SK-N-MC (cell line): ENCODE results near the gene KCNJ15.

Experiments
- DNase-seq: peaks from one replicate; pipeline ENCODE4 v3.0.0-alpha.2; 2011; ENCODE audit warnings: low read depth, low spot score
- H3K27ac ChIP-seq: fragments of 200-600 bp; sonication (generic); 2 replicates; pipeline ENCODE4 v1.5.1; 2016; ENCODE audit warnings: mixed run types
- H3K36me3 ChIP-seq: fragments of 200-600 bp; sonication (generic); 2 replicates; pipeline ENCODE4 v1.6.1; 2017; ENCODE audit warnings: antibody characterized with exemption, low read length, mixed read lengths; ENCODE audit not compliant: insufficient read depth
- H3K4me3 ChIP-seq: fragments of 200-600 bp; sonication (generic); 2 replicates; pipeline ENCODE4 v1.5.1; 2016
- H3K9ac ChIP-seq: fragments of 200-600 bp; sonication (generic); 2 replicates; pipeline ENCODE4 v1.8.0; 2017; ENCODE audit warnings: mixed run types, mixed read lengths; ENCODE audit not compliant: insufficient read length
- H3K9me3 ChIP-seq: fragments of 200-600 bp; sonication (generic); 2 replicates; pipeline ENCODE4 v1.6.1; 2017; ENCODE audit warnings: low read depth, mild to moderate bottlenecking, antibody characterized with exemption, low read length, moderate library complexity, mixed read lengths
- EZH2 ChIP-seq: fragments of 200-600 bp; sonication (generic); IDR thresholded peaks from one replicate; pipeline ENCODE4 v1.6.1; 2017; ENCODE audit warnings: antibody characterized with exemption
- FOXP2 ChIP-seq: optimal IDR thresholded peaks from 2 replicates; pipeline ENCODE3; 2011; ENCODE audit warnings: mild to moderate bottlenecking, moderate library complexity; ENCODE audit not compliant: insufficient read depth; ENCODE audit errors: extremely low read length, control extremely low read depth
- POLR2AphosphoS5 ChIP-seq: IDR thresholded peaks from 2 replicates; pipeline ENCODE4 v1.6.1; 2012; ENCODE audit warnings: mild to moderate bottlenecking, low read depth, low read length, borderline replicate concordance

KCNJ15 gene

GRCh38 chr21:38260426-38260825 is 3.6 kb downstream of the KCNJ15 start:
- H3K9me3 ChIP-seq: no peaks in the 10 kb centered on the region
- DNase-seq: no peak
- no peak overlapping the region for H3K27ac ChIP-seq
- H3K36me3 ChIP-seq: no peaks in the 10 kb centered on the region
- H3K4me3 ChIP-seq: no peak overlapping the region
- no peak for TF ChIP-seq EZH2
- TF ChIP-seq FOXP2: no peak
- no peak for TF ChIP-seq POLR2AphosphoS5
- no peak overlapping the region for H3K9ac ChIP-seq

GRCh38 chr21:38261851-38262250 is 5.1 kb downstream of the KCNJ15 start:
- H3K27ac ChIP-seq: no peak overlapping the region
- H3K9me3 ChIP-seq: no peaks in the 10 kb centered on the region
- no peak for DNase-seq
- no peaks in the 10 kb centered on the region for H3K36me3 ChIP-seq
- H3K9ac ChIP-seq: no peak overlapping the region
- no peak for TF ChIP-seq POLR2AphosphoS5
- TF ChIP-seq EZH2: no peak
- no peak for TF ChIP-seq FOXP2
- H3K4me3 ChIP-seq: no peak overlapping the region

GRCh38 chr21:38263493-38263892 is 6.7 kb downstream of the KCNJ15 start:
- no peak for DNase-seq
- H3K36me3 ChIP-seq: no peaks in the 10 kb centered on the region
- H3K9ac ChIP-seq: no peak overlapping the region
- no peak overlapping the region for H3K4me3 ChIP-seq
- TF ChIP-seq EZH2: no peak
- TF ChIP-seq POLR2AphosphoS5: no peak
- no peak for TF ChIP-seq FOXP2
- H3K27ac ChIP-seq: no peak overlapping the region
- H3K9me3 ChIP-seq: no peaks in the 10 kb centered on the region

- TF ChIP-seq FOXP2 (no peak), POLR2AphosphoS5 (no peak), EZH2 (no peak)
- Histone ChIP-seq H3K9me3 (no peaks in the 10 kb centered on the region), H3K36me3 (no peaks in the 10 kb centered on the region), H3K9ac (no peak overlapping the region), H3K4me3 (no peak overlapping the region), H3K27ac (no peak overlapping the region)
- DNase-seq: no peak
Observed at GRCh38 chr21:38264571-38264970, 7.8 kb downstream of the KCNJ15 start.

GRCh38 chr21:38265166-38265565 is 8.4 kb downstream of the KCNJ15 start:
- no peak overlapping the region for H3K27ac ChIP-seq
- no peak for TF ChIP-seq FOXP2
- TF ChIP-seq EZH2: no peak
- TF ChIP-seq POLR2AphosphoS5: no peak
- DNase-seq: no peak
- H3K9ac ChIP-seq: no peak overlapping the region
- no peaks in the 10 kb centered on the region for H3K9me3 ChIP-seq
- no peaks in the 10 kb centered on the region for H3K36me3 ChIP-seq
- no peak overlapping the region for H3K4me3 ChIP-seq

GRCh38 chr21:38266732-38267131 is 9.9 kb downstream of the KCNJ15 start:
- Histone ChIP-seq H3K9me3 (no peaks in the 10 kb centered on the region), H3K4me3 (no peak overlapping the region), H3K36me3 (no peaks in the 10 kb centered on the region), H3K9ac (no peak overlapping the region), H3K27ac (no peak overlapping the region)
- TF ChIP-seq POLR2AphosphoS5 (no peak), EZH2 (no peak)
- no peak for DNase-seq

GRCh38 chr21:38267136-38267755 is 10.5 kb downstream of the KCNJ15 start:
- Histone ChIP-seq H3K27ac (no peak overlapping the region), H3K9me3 (no peaks in the 10 kb centered on the region), H3K36me3 (no peaks in the 10 kb centered on the region), H3K9ac (no peak overlapping the region), H3K4me3 (no peak overlapping the region)
- TF ChIP-seq POLR2AphosphoS5 (no peak), FOXP2 (no peak), EZH2 (no peak)
- no peak for DNase-seq

GRCh38 chr21:38267991-38268863 is 11.4 kb downstream of the KCNJ15 start:
- H3K9ac ChIP-seq: no peak overlapping the region
- no peak for DNase-seq
- no peak overlapping the region for H3K4me3 ChIP-seq
- H3K27ac ChIP-seq: no peak overlapping the region
- H3K9me3 ChIP-seq: no peaks in the 10 kb centered on the region
- no peak for TF ChIP-seq EZH2
- no peak for TF ChIP-seq POLR2AphosphoS5
- no peak for TF ChIP-seq FOXP2
- no peaks in the 10 kb centered on the region for H3K36me3 ChIP-seq
